H1 (cell line): ENCODE data around the gene PANX2. TPM values are rescaled to one million over a fixed set of nuclear protein-coding genes. Genes with fewer than 3 reads are reported as not detected.

Experiments
- CEBPB ChIP-seq: IDR thresholded peaks from 2 replicates; pipeline ENCODE4 v1.6.1; 2012; ENCODE audit warnings: low read depth, low read length
- polyA plus RNA-seq, 7 experiments: library from polyadenylated mRNA; depleted of rRNA in 3 of 7; stranded (reverse) in 5 of 7; unstranded in 2 of 7; fragments of >200 nt in 5 of 7; fragments of 200-250 nt in 2 of 7; gene quantifications; 1 replicate in 5 of 7; 2 replicates in 1 of 7; 4 replicates in 1 of 7; pipeline versions ENCODE4 v1.2.1 to v1.2.3, GENCODE V29; 2011 to 2013; ENCODE audit warnings: missing spikeins in 2 of 7, mixed read lengths in 2 of 7
- total RNA-seq: library from RNA; stranded (reverse); fragmentation: NEBNext Ultra II Directional; extraction: Animal tissue kit (Norgen Biotek cat#: 25700); gene quantifications from 2 replicates; pipeline ENCODE4 v1.2.1, GENCODE V29; 2021

The PANX2 gene
- total and polyA plus RNA-seq, 2 of the 8 experiments (the other 6 are each of a cell fraction or from before 2014, with no cell fraction given), result 3.5 to 5.0 TPM

- TF ChIP-seq CEBPB, result no peak
Measured at GRCh38 chr22:50205781-50206569, 35.4 kb downstream of the PANX2 start (continued).
